ENCODE measurements around the gene ISL1.

The ISL1 gene

GRCh38 chr5:51373880-51374523 lies 9.2 kb upstream of the ISL1 start:
- DNase-seq (ENCODE audit: low read depth), result no peak
- H3K4me3 ChIP-seq (ENCODE audit: low read depth, low read length), result no peak overlapping the region
- TF ChIP-seq CTCF (IDR thresholded peaks at IDR 0.05; ENCODE audit: insufficient read depth, low read depth, low read length, missing control alignments), result no peak

DNA sequence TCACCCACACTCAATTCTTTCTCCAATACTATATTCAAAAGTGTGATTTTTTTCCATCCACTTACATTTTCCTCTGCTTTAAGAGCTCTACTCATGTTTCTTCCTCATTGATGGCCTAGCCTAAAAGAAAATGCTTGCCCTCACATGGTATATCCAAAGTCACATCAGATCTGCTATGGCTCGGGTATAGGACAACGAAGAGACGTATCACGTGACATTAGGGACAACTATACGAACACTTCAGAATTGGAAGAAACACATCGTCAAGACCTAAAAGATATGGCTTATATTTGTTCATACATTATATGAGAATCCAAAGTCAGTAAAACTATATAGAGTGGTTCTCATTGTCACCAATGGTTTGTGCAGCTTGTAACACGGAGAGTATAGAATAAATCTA lies 8.2 kb upstream of the ISL1 start:
- DNase-seq (ENCODE audit: low read depth), result no peak
- H3K4me3 ChIP-seq (ENCODE audit: low read depth, low read length), result no peak overlapping the region
- no peak for TF ChIP-seq CTCF (IDR thresholded peaks at IDR 0.05; ENCODE audit: insufficient read depth, low read depth, low read length, missing control alignments)

DNA sequence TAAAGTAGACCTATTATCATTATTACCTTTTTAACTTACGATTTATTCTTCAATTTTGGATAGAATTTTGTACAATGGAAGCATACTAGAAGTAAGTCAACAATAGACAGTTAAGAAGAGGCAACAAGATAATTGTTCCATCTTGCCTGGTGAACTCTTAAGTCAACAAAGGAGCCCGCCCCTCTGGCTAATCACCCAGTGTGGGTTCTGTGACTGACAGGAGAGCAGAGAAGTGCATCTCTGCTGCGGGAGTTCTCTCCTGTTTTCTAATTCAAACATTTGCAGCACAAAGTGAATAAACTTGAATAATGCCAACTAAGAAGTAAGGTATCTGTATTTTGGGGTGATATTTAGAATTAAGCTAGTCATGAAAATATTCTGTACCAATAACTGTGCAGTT lies 6.7 kb upstream of the ISL1 start:
- DNase-seq (ENCODE audit: low read depth), result no peak
- H3K4me3 ChIP-seq (ENCODE audit: low read depth, low read length), result no peak overlapping the region
- no peak for TF ChIP-seq CTCF (IDR thresholded peaks at IDR 0.05; ENCODE audit: insufficient read depth, low read depth, low read length, missing control alignments)

DNA sequence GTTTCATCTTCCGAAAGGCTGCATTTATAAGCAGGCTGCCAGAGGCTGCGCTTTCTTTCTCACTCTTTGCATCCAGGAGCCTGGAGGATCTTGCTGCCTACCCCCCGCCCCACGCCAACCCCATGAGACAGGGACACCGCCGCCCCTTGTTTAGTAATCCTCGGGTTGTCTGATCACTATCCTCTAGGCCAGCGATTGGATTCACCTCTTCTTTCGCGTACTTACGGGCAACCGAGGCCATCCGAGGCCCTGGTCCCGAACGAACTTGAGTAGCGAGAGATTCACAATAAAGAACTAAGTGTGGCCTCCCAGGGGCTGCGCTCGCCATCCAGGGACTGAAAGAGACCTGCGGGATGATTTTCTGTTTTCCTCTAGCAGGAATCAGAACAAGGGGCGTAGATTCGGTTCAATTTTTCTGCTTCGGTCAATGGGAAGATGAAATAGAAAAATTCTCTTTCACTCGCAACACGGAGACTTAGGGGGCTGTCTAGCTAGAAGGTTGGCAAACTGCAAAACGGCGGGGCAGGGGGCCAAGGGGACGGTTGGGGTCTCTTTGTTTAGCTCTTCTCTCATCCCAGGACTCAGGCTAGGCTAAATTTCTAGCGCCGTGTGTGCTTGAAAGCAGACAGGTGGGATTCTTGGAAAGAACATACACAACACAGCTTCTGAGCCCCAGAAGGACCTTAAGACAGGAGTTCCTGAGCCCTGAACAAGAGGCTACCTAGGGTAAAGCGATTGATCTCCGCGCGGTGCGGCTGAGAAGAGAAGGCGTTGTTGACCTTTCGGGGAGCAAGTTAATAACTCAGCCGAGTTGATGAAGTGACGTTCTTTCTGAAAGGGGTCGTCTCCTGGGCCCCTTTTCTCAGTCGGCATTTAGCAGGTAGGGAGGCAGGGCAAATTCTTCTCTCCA lies 5.8 kb upstream of the ISL1 start:
- no peak for DNase-seq (ENCODE audit: low read depth)
- no peak overlapping the region for H3K4me3 ChIP-seq (ENCODE audit: low read depth, low read length)
- TF ChIP-seq CTCF (IDR thresholded peaks at IDR 0.05; ENCODE audit: insufficient read depth, low read depth, low read length, missing control alignments), result no peak

DNA sequence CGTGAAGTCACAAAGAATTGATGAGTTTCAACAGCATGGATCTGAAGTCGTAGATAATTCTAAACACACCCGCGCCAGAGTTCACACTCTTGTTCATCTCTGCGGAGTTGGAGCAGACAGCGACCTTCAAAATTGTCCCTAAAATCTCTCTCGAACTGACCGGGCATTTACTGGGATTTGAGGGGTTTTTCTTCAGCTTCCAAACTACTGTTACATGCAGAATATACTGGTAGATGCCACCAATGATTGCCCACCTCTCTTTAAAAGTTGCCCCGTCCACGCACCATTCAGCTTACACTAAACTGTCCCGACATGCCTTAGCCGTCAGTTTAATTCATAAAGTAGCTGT lies 5.2 kb upstream of the ISL1 start:
- H3K4me3 ChIP-seq (ENCODE audit: low read depth, low read length), result no peak overlapping the region
- no peak for DNase-seq (ENCODE audit: low read depth)

More for the DNA sequence above, 5.2 kb upstream of the ISL1 start:
- TF ChIP-seq CTCF (IDR thresholded peaks at IDR 0.05; ENCODE audit: insufficient read depth, low read depth, low read length, missing control alignments), result no peak

Data from GM12865 (cell line).